HG03571 (cell line): Measurements from ENCODE around the gene AIG1.
"Not testable (repeated sequence)": the region's sequence is repeated elsewhere in the genome, so short reads cannot be mapped to it uniquely, and the experiment has no call there.

Experiments
- ATAC-seq: cut with Tn5 transposase; IDR thresholded peaks from one replicate; pipeline ENCODE4 v1.9.1; 2021; ENCODE audit not compliant: unreplicated experiment

The AIG1 gene, protein sequence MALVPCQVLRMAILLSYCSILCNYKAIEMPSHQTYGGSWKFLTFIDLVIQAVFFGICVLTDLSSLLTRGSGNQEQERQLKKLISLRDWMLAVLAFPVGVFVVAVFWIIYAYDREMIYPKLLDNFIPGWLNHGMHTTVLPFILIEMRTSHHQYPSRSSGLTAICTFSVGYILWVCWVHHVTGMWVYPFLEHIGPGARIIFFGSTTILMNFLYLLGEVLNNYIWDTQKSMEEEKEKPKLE

DNA sequence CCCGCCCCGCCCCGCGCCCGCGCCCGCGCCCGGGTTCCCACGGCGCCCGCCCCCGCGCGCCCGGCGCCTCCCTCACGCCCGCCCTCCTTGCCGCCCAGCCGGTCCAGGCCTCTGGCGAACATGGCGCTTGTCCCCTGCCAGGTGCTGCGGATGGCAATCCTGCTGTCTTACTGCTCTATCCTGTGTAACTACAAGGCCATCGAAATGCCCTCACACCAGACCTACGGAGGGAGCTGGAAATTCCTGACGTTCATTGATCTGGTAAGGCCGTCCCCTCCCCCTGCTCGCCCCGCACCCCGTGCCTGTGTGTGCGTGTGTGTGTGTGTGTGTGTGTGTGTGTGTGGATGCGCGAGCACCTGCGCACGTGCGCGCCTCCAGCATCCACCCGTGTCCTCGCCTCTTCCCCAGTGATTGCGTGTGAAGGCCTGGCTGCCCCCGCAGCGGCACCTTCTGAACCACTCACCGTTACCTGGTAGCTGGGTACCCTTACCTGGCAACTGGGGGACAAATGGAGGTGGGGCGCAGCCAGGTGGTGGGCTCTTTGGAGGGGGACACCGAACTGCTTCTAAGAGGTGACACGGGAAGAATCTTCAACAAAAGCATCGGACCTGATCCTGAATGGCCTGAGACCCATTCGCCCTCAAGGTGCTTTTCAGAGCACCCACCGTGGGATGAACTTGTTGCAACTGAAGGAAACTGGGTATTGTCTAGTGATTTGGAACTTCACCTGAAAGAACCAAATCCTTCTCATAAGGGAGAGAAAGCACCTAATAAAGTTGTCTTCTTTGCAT is at the start of gene AIG1:
Gene AIG1, plus strand, starts transcription at position 84 of the 791 bp plus-strand sequence. Its CDS starts 37 bp downstream, at position 121.
- peak; percentile 67 for ATAC-seq

DNA sequence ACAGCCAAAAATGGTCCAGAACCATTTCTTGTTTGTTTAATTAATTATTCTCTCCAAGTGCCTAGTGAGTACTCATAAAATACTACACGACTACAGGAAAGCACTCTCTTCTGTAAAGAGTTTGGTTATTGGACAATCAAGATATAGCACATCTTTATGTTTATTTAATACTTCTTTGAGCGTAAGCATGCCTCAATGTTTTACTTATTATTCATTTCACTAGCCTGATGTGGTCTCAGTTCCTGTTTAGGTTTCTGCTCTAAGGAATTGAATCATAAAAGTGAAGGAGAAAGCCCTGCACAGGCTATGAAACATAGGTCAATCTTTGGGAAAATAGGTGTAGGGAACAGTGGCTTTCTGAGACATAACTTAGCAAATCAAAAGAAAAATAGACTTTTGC is 45.9 kb upstream of the AIG1 start:
- no peak for ATAC-seq

DNA sequence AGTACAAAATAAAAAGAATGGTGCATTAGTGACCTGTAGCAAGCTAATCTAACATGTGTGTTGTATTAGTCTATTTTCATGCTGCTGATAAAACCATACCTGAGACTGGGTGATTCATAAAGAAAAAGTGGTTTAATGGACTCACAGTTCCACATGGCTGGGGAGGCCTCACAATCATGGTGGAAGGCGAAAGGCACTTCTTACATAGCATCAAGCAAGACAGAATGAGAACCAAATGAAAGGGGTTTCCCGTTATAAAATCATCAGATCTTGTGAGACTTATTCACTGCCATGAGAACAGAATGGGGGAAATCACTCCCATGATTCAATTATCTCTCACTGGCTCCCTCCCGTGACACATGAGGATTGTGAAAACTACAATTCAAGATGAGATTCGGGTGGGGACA is 45.4 kb upstream of the AIG1 start:
- ATAC-seq: no peak

DNA sequence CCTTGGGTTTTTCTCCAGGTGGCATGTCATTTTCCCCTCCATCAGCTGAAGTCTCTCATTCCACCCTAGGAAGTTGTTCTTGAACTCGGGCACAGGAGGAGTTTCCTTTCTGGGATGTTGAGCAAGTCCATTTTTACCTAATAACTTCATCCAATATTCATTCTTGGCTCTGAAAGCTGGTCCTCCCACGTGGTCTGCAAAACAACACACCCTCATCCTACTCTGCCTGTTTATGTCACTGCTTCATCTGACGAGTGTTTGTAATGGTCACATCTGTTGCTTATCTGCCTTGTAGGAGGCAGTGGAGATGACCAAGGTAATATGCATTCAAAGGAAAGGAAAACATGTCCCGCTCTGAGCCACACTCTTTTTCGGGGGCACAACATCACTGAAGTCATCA is 41.7 kb upstream of the AIG1 start:
- ATAC-seq: no peak

DNA sequence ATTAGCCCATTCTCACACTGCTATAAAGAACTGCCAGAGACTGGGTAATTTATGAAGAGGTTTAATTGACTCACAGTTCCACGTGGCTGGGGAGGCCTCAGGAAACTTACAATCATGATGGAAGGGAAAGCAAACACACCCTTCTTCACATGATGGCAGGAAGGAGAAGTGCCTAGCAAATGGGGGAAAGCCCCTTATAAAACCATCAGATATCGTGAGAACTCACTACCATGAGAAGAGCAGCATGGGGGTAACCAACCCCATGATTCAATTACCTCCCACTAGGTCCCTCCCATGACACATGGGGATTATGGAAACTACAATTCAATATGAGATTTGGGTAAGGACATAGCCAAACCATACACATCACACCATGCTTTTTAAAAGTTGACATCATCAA is 39.8 kb upstream of the AIG1 start:
- not testable (repeated sequence) for ATAC-seq

DNA sequence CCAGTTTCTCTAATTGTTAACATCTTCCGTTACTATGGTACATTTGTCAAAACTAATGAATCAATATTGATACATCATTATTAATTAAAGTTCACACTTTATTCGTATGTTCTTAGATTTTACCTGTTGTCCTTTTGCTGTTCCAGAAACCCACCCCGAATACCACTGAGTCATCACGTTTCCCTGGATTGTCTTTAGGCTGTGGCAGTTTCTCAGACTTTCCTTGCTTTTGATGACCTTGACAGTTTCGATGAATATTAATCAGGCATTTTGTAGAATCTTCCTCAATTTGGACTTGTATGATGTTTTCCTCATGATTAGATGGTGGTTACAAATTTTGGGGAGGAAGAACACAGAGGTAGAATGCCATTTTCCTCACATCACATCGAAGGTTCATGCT is 39.1 kb upstream of the AIG1 start:
- ATAC-seq: no peak

DNA sequence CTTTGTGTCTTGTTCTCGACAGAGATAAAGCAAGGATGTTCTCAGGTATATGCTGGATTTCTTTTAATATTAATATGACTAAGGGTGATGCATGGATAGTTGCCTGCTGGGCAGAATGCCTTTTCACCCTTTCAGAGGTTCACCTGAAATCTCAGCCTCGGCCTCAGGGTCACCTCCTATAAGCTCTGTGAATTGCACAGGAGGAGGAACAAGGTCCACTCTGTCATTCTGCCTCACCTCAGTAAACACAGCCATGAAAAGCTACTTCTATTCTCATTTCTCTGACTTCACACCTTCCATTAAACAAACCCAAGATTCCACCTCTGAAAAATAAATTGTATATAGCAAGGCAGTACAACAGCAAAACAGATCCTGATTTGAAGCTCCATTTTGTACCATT is 38.1 kb upstream of the AIG1 start:
- no peak for ATAC-seq

DNA sequence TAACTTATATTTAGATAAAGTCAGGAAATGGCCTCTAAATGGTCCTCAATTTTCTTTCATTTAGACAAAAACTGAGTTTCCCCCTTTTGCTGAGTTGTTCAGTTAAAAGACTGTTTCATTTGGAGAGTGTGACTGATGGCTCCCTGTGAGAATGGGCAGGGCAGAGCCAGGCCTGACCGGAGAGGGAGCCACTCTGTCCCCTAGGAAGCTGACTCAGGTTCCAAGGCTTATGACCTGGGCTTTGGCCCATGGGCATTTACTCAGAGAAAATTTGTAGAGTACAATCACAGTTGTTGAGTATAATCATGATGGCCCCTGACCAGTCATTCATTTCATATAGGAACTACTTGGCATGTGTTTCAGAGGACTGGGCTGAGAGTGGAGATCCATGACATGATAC is 37.0 kb upstream of the AIG1 start:
- no peak for ATAC-seq

DNA sequence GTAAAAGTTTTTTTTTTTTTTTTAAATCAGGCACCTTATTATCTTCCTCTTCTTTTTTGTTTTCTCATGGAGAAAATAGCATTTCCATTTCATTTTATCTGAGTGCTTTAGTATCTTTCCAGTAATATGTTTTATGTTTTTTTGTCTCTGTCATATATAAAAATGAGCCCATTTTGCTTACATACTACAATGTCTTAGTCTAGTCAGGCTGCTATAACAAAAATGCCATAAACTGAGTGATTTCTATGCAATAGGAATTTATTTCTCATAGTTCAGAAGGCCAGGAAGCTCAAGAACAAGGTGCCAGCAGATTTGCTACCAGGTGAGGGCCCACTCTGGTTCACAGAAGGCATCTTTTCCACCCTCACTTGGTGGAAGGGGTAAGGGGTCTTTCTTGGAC is 35.7 kb upstream of the AIG1 start:
- ATAC-seq: no peak

DNA sequence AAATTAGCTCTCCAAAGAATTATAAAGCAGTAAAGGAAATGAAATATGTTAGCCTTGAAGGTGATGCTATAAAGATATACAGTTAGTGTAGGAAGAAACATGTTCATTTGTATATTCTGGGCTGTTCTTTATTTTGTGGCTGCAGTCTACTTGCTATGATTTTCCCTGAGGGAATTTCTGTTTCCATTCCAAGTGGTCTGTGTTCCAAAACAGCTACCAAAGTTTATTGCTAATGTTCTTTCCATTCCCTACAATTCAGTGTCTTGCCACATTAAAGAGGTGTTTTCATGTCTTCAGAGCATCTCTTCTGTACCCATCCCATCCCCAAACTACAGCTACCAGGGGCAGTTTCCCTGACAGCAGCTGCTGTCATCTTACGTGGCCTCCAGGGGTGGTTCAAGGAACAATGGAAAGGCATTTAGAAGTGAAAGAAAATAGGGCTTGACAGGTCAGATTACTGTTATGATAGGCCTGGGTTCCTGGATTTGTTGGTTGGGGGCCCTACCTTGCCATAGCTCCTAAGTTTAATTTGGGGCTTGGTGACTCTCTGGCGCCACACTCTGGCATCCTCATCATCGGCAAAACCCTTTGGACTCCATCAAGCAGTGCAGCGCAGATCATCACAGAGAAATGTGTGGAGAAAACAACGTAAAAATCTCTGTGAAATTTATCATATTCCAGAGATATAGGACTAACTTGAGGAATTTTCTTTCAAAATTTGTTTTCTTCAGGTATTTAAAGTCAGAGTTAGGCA is 33.8 kb upstream of the AIG1 start:
- no peak for ATAC-seq

DNA sequence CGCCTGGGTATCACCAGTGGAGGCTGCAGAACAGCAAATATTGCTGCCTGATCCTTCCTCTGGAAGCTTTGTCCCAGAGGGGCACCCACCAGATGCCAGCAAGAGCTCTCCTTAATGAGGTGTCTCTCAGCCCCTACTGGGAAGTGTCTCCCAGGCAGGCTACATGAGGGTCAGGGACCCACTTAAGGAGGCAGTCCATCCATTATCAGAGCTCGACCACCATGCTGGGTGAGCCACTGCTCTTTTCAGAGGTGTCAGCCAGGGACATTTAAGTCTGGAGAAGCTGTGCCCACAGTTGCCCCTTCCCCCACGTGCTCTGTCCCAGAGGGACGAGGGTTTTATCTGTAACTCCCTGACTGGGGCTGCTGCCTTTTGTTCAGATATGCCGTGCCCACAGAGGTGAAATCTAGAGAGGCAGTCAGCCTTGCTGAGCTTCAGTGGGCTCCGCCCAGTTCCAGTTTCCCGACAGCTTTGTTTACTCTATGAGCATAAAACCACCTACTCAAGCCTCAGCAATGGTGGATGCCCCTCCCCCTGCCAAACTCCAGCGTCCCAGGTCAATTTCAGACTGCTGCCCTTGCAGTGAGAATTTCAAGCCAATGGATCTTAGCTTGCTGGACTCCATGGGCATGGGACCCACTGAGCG is 25.9 kb upstream of the AIG1 start:
- no peak for ATAC-seq

DNA sequence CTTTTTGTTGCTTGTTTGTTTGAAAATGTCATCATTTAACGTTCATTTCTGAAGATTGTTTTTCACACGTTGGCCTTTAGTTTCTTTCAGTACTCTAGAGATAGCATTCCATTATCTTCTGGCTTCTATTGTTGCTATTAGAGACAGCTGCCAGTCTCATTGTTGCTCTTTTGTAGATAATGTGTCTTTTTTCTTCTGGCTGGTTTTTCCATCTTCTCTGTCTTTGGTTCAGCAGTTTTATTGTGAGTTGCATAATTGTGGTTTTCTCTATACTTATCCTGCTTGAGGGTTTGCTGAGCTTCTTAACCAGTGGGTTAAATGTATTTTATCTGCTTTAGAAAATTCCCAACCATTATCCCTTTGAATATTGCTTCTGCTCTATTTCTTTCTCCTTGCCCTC is 23.2 kb upstream of the AIG1 start:
- ATAC-seq: no peak

DNA sequence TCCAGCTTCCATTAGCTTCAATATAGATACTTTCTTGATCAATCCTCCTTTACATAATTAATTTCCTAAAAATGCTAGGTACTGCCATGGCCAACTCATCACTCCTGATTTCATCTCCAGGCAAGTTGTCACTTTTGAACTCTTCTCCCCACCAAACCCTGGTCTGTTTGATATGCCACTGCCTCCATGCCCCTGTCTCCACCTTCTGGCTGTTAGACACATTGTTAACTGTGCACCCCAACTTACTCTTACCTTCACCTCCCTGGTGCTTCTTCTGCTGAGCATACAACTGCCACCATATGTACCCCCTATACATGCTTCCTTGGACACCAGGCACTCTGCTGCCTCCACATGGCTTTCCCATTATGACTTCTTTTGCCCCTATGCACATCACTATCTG is 21.9 kb upstream of the AIG1 start:
- ATAC-seq: no peak

DNA sequence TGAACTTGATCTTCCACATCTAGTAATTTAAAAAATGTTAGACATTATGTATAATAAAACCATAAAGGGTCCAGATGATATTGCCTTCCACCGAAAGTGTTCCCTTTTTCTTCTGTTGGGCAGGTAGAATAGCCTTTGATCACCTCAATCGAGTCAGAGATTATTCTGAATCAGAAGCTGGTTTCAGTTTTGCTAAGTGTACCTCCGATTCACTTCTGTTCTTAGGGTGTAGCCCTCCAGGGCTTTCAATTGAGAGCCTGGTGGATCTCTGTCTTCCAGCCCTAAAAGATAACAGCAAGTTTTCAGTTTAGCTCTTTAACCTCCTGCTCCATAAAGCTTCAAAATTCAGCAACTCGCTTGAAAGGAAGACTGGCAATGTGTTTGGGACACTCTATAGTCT is 21.1 kb upstream of the AIG1 start:
- no peak for ATAC-seq

DNA sequence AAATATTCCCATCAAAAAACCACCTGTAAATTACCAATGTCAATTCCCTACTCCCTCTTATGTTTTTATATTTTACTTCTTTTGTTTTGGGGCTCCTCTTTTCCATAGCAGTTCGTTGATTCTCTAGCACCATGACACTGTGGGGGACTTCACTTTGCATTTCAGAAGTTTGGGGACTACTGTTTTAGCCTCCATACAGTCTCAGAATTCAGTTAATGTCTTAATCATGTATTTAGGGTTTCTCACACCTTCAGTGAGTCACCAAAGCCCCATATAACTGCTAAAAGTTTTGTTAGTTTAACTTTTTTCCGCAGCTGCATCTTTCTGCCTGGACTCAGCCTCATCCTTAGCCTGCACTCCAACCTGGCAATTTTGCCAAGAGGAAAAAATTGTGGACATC is 20.7 kb upstream of the AIG1 start:
- no peak for ATAC-seq

DNA sequence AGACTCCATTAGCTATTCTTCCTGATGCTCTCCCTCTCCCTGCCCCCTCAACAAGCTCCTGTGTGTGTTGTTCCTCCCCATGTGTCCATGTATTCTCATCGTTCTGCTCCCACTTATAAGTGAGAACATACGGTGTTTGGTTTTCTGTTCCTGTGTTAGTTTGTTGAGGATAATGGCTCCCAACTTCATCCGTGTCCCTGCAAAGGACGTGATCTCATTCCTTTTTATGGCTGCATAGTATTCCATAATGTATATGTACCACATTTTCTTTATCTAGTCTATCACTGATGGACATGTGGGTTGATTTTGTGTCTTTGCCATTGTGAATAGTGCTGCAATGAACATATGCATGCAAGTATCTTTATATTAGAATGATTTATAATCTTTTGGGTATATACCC is 16.3 kb upstream of the AIG1 start:
- ATAC-seq: not testable (repeated sequence)

DNA sequence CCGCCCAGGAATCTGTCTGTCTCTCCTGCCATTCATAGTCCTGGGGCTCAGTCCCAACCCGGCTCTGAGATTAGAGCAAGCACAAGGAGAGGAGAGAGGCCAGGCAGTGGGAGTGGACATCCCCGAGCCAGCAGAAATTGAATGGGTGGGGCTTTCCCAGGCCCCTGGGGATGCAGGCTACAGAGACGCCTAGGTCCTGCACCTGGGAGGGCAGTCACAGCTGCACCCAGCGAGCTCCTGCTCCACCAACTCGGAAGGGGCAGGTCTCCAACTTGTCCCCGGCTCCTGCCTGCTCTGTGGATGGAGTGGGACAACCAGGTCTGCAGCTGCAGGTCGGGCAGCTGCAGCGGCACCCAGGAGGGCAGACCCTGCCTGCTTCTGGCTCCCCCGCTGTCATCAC is 11.1 kb upstream of the AIG1 start:
- no peak for ATAC-seq

DNA sequence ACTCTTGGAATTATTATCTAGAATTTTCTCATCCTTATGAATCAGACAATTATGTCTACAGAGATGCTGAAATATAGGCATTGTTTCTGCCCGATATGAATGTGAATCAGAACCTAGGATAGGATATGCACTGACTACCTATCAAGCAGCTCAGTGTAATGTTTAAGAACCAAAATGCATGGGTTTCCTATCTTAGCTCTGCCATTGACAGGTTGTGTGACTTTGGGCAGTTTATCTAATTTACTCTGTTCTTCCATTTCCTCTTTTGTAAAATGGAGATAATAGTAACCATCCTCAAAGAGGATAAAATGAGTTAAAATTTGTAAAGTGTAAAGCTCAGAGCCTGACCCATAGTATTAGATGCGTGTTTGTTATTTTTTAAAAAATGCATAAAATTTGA is 10.2 kb upstream of the AIG1 start:
- no peak for ATAC-seq

DNA sequence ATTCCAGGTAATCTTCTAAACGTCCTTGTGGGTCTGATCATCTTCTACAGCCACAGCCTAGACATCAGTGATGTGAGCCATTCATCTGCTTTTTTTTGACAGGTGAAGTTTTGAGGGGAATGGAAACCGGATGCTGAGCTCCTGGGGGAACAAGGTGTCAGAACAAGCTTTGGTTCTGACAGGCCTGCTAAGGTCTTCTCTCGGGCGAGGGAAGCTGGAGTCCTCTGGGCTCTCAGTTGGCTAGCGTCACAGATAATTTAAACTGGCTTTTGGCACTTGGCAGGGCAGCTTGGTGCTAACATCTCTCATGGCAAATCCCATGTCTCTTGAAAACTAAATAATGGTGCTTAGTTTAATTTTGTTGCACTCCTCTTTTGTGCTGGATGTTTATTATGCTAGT is 8.4 kb upstream of the AIG1 start:
- ATAC-seq: no peak

DNA sequence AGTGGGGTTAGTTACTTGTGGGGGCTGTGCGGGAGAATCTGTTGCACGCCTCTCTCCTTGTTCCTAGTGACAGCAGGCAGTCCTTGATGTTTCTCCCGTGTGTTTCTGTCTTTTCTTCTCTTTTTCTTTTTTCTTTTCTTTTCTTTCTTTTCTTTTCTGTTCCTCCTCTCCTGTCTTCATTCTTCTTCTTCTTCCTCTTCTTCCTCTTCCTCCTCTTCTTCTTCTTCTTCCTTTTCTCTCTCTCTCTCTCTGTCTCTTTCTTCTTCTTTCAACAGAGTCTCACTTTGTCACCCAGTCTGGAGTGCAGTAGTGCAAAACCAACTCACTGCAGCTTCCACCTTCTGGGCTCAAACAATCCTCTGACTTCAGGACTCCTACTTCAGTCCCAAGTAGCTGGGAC is 6.8 kb upstream of the AIG1 start:
- no peak for ATAC-seq

DNA sequence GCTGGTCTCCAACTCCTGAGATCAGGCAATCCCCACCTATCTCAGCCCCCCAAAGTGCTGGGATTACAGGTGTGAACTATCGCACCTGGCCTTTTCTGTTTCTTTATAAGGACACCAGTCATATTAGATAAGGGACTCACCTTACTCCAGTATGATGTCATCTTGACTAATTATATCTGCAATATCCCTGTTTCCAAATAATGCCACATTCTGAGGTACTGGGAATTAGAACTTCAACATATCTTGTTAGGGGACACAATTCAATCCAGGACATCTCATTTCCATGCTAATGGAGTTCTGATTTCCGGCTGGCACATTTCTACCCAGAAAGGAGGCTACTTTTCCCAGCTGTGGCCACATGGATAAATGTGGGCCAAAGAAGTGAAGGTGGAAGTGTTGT is 6.4 kb upstream of the AIG1 start:
- no peak for ATAC-seq

DNA sequence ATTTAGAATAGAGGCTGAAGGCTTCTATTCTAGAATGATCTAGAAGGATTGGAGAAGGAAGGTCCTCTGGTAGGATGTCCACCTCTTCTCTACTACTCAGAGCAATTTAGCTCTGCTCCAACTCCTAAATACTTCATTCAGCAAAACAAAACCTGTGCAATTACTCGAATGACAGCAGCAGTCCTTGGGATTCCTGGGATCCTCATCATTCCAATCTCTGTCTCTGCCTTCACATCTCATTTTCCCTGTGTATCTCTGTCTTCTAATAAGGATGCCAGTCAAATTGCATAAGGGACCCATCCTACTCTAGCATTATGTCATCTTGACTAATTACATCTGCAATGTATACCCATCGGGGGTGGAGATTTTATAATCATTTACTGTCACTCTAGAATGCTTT is 5.5 kb upstream of the AIG1 start:
- no peak for ATAC-seq
